NCI-H748 treated with DMSO at 0.1 percent for 48 hours (cell line): ENCODE measurements around the gene GOLGA5.
"Not testable (repeated sequence)": the region's sequence is repeated elsewhere in the genome, so short reads cannot be mapped to it uniquely, and the experiment has no call there.

Experiments used
- DNase-seq: peaks from one replicate; lab custom pipeline; 2025; lab: John Stamatoyannopoulos, UW

GOLGA5 gene

GRCh38 chr14:92820536-92820840 lies 26.4 kb downstream of the GOLGA5 start:
- not testable (repeated sequence) for DNase-seq

GRCh38 chr14:92830902-92831301 lies 36.8 kb downstream of the GOLGA5 start:
- no peak for DNase-seq

GRCh38 chr14:92832137-92832700 lies 38.1 kb downstream of the GOLGA5 start:
- DNase-seq: no peak

GRCh38 chr14:92841930-92842329 lies 47.8 kb downstream of the GOLGA5 start:
- DNase-seq: no peak

- DNase-seq: no peak
Measured at GRCh38 chr14:92844204-92844603, 50.1 kb downstream of the GOLGA5 start.

GRCh38 chr14:92846162-92846897 lies 52.2 kb downstream of the GOLGA5 start:
- no peak for DNase-seq

GRCh38 chr14:92847278-92847677 lies 53.2 kb downstream of the GOLGA5 start:
- DNase-seq: peak; percentile 79

GRCh38 chr14:92847749-92848148 lies 53.6 kb downstream of the GOLGA5 start:
- DNase-seq: no peak

GRCh38 chr14:92848887-92849286 lies 54.8 kb downstream of the GOLGA5 start:
- peak; percentile 94 for DNase-seq

- no peak for DNase-seq
Measured at GRCh38 chr14:92850492-92850891, 56.4 kb downstream of the GOLGA5 start.

GRCh38 chr14:92853136-92853535 lies 59.0 kb downstream of the GOLGA5 start:
- DNase-seq: not testable (repeated sequence)

GRCh38 chr14:92860049-92860840 lies 66.1 kb downstream of the GOLGA5 start:
- DNase-seq: no peak

GRCh38 chr14:92861856-92862745 lies 68.0 kb downstream of the GOLGA5 start:
- DNase-seq: peak; percentile 30

GRCh38 chr14:92863286-92864080 lies 69.4 kb downstream of the GOLGA5 start:
- peak; percentile 91 for DNase-seq

- DNase-seq: no peak
Measured at GRCh38 chr14:92865674-92866073, 71.6 kb downstream of the GOLGA5 start.

GRCh38 chr14:92866181-92866752 lies 72.2 kb downstream of the GOLGA5 start:
- DNase-seq: no peak

- peak; percentile 88 for DNase-seq
Measured at GRCh38 chr14:92866901-92867865, 73.1 kb downstream of the GOLGA5 start.

GRCh38 chr14:92874962-92875661 lies 81.0 kb downstream of the GOLGA5 start:
- DNase-seq: no peak
